Endometrium (tissue), 2 donors: ENCODE measurements around the gene MCMBP.
"Not testable (repeated sequence)": the region's sequence is repeated elsewhere in the genome, so short reads cannot be mapped to it uniquely, and the experiment has no call there.

Experiments
- FAIRE-seq: peaks from 2 replicates; lab custom pipeline; 2012; peaks lifted over from hg19 to GRCh38; lab: Jason Lieb, UNC
- donor health status: control.
- donor health status: control.

MCMBP gene

DNA sequence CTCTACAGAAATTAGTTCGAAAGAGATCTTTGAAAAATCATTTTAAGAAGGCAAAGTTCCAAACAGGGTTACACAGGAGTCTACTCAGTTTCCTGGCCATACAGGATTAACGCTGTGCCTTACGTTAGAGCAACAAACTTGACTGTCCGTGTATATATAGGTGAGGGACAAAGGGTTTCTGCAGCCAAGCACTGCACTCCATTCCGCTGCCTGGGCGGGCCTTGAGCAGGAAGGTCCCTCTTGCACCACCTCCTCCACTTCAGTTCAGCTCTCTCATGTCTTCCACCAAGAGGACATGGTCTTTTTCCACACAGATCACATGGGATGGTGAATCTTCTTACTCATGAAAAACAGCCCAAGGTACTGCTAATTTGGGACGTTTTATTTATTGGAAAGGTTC lies 43.2 kb downstream of the MCMBP start:
- no peak for FAIRE-seq

GRCh38 chr10:119827430-119827829 lies 45.2 kb downstream of the MCMBP start:
- no peak for FAIRE-seq

GRCh38 chr10:119826771-119827170 lies 45.9 kb downstream of the MCMBP start:
- no peak for FAIRE-seq

DNA sequence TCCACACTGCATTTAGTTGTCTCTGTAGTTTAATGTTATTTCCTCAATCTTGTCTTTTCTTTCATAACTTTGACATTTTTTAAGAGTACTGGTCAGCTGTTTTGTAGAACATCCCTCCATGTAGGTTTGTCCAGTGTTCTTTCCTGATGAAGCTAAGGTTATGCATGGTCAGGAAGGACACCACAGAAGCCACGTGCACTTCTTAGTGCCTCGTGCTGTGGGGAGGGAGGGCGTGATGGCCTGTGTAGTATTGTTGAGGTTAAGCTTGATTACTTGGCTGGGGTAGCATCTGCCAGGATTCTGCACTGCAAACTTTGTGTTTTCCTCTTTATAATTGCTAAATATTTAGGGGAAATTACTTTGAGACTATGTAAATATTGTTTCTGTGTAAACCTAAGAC lies 48.3 kb downstream of the MCMBP start:
- FAIRE-seq: no peak

- FAIRE-seq: no peak
These were observed 51.5 kb downstream of the MCMBP start for GRCh38 chr10:119821182-119821581.

- FAIRE-seq: no peak
These were observed 53.8 kb downstream of the MCMBP start for GRCh38 chr10:119818889-119819270.

DNA sequence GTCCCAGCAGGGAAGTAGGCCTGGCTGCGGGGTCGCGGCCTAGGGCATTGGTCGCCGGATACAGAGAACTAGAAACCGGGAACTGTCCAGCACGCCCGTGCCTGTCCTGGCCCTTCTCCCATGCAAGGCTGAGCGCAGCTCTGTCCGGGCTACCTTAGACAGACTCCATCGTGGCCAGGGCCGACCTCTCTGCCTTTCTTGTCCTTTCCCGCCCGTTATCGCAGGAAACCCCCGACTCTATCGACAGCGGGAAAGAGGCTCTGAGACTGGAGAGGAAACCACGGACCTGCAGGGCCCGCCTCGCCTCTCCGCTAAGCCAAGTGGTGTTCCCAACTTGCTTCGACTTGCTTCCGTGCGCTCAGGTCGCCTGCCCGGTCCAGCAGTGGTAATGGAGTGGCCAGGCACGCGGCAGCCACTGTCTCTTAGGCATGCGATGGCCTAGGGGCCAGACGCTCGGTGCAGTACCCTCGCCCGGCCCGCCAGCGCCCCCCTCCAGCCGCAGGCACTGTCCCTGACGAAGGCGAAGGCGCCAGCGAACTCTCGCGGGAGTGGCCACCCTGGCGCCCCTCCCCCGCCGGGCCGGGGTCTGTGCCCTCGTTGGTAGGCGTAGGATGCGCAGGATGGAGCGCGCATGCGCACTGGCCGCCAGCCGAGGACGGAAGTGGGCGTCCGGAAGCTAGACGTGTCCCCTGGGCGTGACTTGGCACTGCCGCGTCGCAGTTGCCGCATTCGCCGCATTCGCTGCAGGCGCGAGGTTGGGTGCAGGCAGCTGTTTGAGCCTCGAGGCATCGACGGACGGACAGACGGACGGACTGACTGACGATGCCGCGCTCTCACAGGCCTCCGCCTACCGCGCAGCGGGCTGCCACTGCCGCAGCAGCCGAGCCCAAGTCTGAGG lies 54.4 kb downstream of the MCMBP start:
- no peak for FAIRE-seq

GRCh38 chr10:119815671-119816070 lies 57.0 kb downstream of the MCMBP start:
- no peak for FAIRE-seq

GRCh38 chr10:119812684-119813083 lies 60.0 kb downstream of the MCMBP start:
- no peak for FAIRE-seq

DNA sequence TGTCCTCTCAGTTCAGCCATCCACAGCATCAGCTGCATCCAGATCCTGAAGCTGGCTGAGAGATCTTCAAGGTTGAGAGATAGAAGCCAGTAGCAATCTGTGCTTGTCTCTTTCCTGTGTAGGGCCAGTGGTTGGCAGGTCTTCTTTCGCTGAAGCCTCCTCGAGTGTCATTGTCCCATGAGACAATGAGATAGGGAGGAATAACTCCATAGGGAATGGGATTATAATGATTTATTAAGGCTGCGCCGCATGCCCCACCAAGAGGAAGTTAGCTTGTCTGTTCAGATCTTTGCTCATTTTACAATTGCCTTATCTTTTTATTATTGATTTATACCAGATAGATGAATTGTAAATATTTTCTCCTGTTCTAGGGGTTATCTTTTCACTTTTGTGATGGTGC lies 61.5 kb downstream of the MCMBP start:
- no peak for FAIRE-seq

DNA sequence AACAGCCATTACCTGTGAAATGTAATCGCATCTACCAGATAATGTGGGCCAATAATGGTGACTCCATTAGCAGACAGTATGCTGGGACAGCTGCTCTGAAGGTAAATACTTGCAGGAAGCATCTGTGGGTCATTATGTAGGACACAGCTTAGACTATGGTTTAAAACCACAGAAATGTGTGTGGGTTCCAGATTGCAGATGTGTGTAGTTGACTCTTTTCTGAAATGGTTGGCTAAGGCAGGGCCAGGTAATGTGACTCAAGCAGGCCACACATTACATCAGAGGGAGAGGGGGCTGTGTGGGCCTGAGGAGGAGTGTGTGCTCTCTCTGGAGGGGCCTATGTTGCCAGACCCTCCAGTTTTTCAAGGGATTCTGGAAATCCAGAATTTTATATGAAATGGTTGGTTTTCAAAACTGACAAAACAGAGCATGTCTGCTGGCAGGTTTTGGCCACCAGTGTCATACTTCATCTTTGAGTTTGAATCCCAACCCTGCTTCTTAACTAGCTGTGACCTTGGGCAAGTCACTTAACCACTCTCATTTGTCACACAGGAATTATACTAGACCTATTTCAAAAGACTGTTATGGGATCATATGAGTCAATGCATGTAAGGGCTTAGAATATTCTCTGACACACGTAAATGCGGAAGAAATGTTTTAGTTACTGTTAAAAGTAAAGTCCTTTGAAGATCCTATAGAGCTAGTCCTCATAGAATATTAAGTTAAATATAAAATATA lies 64.5 kb downstream of the MCMBP start:
- no peak for FAIRE-seq

- FAIRE-seq: no peak
These were observed 66.1 kb downstream of the MCMBP start for GRCh38 chr10:119806334-119807130.

- no peak for FAIRE-seq
These were observed 66.9 kb downstream of the MCMBP start for GRCh38 chr10:119805702-119806230.

- FAIRE-seq: no peak
These were observed 69.4 kb downstream of the MCMBP start for GRCh38 chr10:119803264-119803663.

DNA sequence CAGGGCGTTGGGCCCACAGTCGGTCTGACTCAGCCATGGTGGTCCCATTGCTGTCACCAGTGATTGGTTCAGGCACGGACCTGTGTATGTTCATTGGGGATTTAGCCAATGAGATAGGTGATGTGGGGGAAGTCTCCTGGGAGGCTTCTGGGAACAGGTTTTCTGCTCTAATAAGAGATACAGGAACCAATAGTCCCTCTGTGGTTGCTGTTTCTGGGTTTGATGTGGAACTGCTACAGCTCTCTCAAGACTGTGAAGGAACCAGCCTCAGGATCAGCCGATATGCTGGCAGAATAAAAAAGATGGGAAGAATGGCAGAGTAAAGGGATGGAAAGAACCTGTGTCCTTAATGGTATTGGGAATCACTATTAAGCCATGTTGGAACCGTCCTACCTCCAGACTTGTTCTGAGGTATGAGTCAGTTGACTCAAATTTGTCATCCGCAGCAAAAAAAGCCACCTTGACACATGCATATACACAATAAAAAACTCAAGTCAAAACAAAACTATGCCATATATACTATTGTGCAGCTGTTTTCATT lies 70.6 kb downstream of the MCMBP start:
- no peak for FAIRE-seq

DNA sequence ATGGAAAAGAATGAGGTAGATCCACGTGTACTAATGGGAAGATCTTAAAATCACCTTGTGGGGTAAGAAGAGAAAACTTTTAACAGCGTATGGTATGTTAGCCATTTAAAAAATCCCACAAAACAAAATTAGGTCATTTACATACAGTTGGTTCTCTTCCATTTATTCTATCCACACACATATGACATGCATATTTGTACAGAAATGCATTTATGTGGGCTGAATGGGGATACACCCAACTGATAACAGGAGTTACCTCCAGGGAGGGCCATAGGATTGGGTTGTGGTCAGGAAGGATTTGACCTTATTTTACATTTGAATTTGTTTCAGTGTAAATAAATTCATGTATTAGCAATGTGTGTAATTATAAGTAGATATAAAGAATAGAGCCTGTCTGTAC lies 71.5 kb downstream of the MCMBP start:
- no peak for FAIRE-seq

DNA sequence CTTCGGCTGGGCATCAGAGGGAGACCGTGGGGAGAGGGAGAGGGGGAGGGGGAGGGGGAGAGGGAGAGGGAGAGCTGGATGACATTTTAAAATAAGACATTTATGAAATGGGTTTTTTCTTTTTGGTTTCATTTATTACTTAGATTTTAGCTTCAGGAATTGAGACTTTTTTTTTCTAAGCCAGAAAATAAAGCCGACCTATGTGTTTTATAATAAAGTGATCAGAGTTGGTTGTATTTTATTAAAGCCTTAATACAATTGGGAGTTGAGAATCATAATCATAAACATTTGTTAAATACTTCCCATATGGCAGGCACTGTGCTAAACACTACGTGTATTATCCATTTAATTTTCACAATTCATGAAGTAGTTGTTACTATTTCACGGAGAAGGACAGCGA lies 76.6 kb downstream of the MCMBP start:
- FAIRE-seq: no peak

- FAIRE-seq: not testable (repeated sequence)
These were observed 77.5 kb downstream of the MCMBP start for GRCh38 chr10:119795101-119795500.

- FAIRE-seq: no peak
These were observed 86.4 kb downstream of the MCMBP start for GRCh38 chr10:119786117-119786769.

DNA sequence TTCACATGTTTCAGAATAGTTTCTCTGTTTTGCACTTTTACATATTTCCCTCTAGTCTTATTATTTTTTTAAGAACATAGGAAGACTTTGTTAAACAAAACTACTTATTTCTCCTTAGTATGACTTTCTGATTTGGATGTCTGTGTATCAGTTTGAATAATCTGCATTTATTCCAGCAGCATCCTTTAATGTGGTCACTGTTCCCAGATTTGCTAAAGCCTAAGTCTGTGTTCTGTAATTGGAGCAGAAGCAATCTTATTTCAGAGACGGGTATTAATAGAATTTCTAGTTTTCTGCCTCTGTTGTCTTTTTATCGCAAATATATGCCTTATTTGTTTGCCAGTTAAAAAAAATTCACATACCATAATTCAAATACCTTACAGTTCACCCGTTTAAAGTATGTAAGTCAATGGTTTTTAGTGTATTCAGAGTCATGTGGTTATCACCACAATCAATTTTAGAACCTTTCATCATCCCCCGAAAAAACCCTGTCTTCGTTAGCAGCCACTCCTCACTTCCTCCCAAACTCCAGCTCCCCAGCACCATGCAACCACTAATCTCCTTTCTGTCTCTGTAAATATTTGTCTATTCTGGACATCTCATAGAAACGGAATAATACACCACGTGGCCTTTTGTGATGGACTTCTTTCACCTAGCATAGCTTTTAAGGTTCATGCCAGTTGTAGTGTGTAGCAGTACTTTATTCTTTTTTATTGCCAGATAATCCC lies 88.1 kb downstream of the MCMBP start:
- no peak for FAIRE-seq

- FAIRE-seq: no peak
These were observed 89.0 kb downstream of the MCMBP start for GRCh38 chr10:119783665-119784027.
